IMR-90 (cell line): ENCODE measurements around the gene ZNF346. TPM values are rescaled to one million over a fixed set of nuclear protein-coding genes. Genes with fewer than 3 reads are reported as not detected.

Experiments used
- ATAC-seq: fragments of 200-7000 bp; cut with Tn5 transposase; 2 replicates; pipeline ENCODE4 v1.9.1; 2020; ENCODE audit warnings: low read depth, mild to moderate bottlenecking, moderate library complexity
- BruUV-seq: library from RNA; stranded (reverse); fragments of 400-500 nt; replicated peaks from 2 replicates; lab custom pipeline; 2021; lab: Mats Ljungman, UMichigan
- CTCF ChIA-PET: fragments of 300-600 bp; formaldehyde crosslinking; extraction: SDS; loops from one replicate; lab custom pipeline; 2021; ENCODE audit warnings: antibody characterized with exemption; lab: Yijun Ruan, JAX
- POLR2A ChIA-PET: fragments of 300-600 bp; sonication (Branson Sonifier 250); formaldehyde crosslinking; loops from one replicate; lab custom pipeline; 2022; ENCODE audit warnings: antibody characterized with exemption; ENCODE audit not compliant: unreplicated experiment; lab: Charles Lee
- DNase-seq: peaks from one replicate; pipeline ENCODE4 v3.0.0; 2013
- H2AFZ ChIP-seq: replicated peaks from 2 replicates; pipeline ENCODE3; 2013; ENCODE audit warnings: low read length, mild to moderate bottlenecking; ENCODE audit not compliant: poor library complexity
- H2AK5ac ChIP-seq: 2 replicates; pipeline ENCODE4 v1.6.1; 2013; ENCODE audit warnings: low read depth, low read length, inconsistent platforms
- H2AK9ac ChIP-seq: replicated peaks from 2 replicates; pipeline ENCODE3; 2013; ENCODE audit warnings: mild to moderate bottlenecking, low read depth, low read length, moderate library complexity; ENCODE audit not compliant: poor library complexity
- H2BK120ac ChIP-seq: 2 replicates; pipeline ENCODE4 v1.6.1; 2013; ENCODE audit warnings: low read depth, low read length, inconsistent platforms
- H2BK15ac ChIP-seq: 3 replicates; pipeline ENCODE4 v1.6.1; 2013; ENCODE audit warnings: low read depth, low read length, inconsistent platforms
- H2BK20ac ChIP-seq: 2 replicates; pipeline ENCODE4 v1.6.1; 2013; ENCODE audit warnings: low read depth, mild to moderate bottlenecking, inconsistent platforms, low read length, moderate library complexity
- H2BK5ac ChIP-seq: 2 replicates; pipeline ENCODE4 v1.6.1; 2013; ENCODE audit warnings: mild to moderate bottlenecking, low read depth, low read length, inconsistent platforms; ENCODE audit not compliant: poor library complexity, severe bottlenecking
- H3K14ac ChIP-seq: replicated peaks from 2 replicates; pipeline ENCODE4 v1.6.1; 2013; ENCODE audit warnings: low read depth, low read length, inconsistent platforms
- H3K18ac ChIP-seq: 2 replicates; pipeline ENCODE4 v1.6.1; 2013; ENCODE audit warnings: low read depth, low read length, control low read depth
- H3K23ac ChIP-seq: 2 replicates; pipeline ENCODE4 v1.6.1; 2013; ENCODE audit warnings: low read depth, low read length, inconsistent platforms
- H3K27ac ChIP-seq: 2 replicates; pipeline ENCODE4 v1.5.1; 2013; ENCODE audit warnings: mild to moderate bottlenecking, control low read depth, low read length; ENCODE audit not compliant: insufficient read depth
- H3K27me3 ChIP-seq: 2 replicates; pipeline ENCODE4 v1.6.1; 2013; ENCODE audit warnings: low read length; ENCODE audit not compliant: control insufficient read depth, insufficient read depth
- H3K36me3 ChIP-seq: 2 replicates; pipeline ENCODE4 v1.6.1; 2013; ENCODE audit warnings: low read length, mixed read lengths; ENCODE audit not compliant: control insufficient read depth, insufficient read depth
- H3K4ac ChIP-seq: 2 replicates; pipeline ENCODE4 v1.6.1; 2013; ENCODE audit warnings: low read depth, low read length, inconsistent platforms
- H3K4me1 ChIP-seq: 2 replicates; pipeline ENCODE4 v1.6.1; 2013; ENCODE audit warnings: low read length, mixed read lengths; ENCODE audit not compliant: control insufficient read depth, insufficient read depth
- H3K4me2 ChIP-seq: 2 replicates; pipeline ENCODE4 v1.6.1; 2013; ENCODE audit warnings: low read depth, mild to moderate bottlenecking, control low read depth, low read length, moderate library complexity
- H3K4me3 ChIP-seq: 2 replicates; pipeline ENCODE4 v1.5.1; 2013; ENCODE audit warnings: low read depth, mild to moderate bottlenecking, control low read depth, low read length, moderate library complexity; ENCODE audit not compliant: insufficient read depth
- H3K56ac ChIP-seq: 2 replicates; pipeline ENCODE4 v1.6.1; 2013; ENCODE audit warnings: low read length, inconsistent platforms; ENCODE audit not compliant: insufficient read depth; ENCODE audit errors: extremely low read depth
- H3K79me1 ChIP-seq, 2 experiments: 2 replicates each; pipeline ENCODE4 v1.6.1; 2013; ENCODE audit warnings: low read length in 2 of 2, inconsistent platforms in 1 of 2, low read depth in 1 of 2
- H3K9ac ChIP-seq: 2 replicates; pipeline ENCODE4 v1.6.1; 2013; ENCODE audit warnings: low read depth, low read length, control low read depth
- H3K9me1 ChIP-seq: 2 replicates; pipeline ENCODE4 v1.6.1; 2013; ENCODE audit warnings: low read length, inconsistent platforms; ENCODE audit not compliant: insufficient read depth
- H3K9me3 ChIP-seq: 2 replicates; pipeline ENCODE4 v1.6.1; 2013; ENCODE audit warnings: low read length; ENCODE audit not compliant: control insufficient read depth, insufficient read depth
- H4K20me1 ChIP-seq: 2 replicates; pipeline ENCODE4 v1.6.1; 2013; ENCODE audit warnings: low read length, inconsistent platforms; ENCODE audit not compliant: insufficient read depth
- H4K5ac ChIP-seq: 2 replicates; pipeline ENCODE4 v1.6.1; 2013; ENCODE audit warnings: mild to moderate bottlenecking, low read depth, low read length, control low read depth
- H4K8ac ChIP-seq, 2 experiments: 2 replicates each; pipeline ENCODE4 v1.6.1; 2013; ENCODE audit warnings: low read depth in 2 of 2, low read length in 2 of 2, control low read depth in 1 of 2, inconsistent platforms in 1 of 2
- H4K91ac ChIP-seq: 2 replicates; pipeline ENCODE4 v1.6.1; 2013; ENCODE audit warnings: low read depth, low read length, inconsistent platforms; ENCODE audit not compliant: insufficient read depth
- BHLHE40 ChIP-seq: fragments of 150-350 bp; IDR thresholded peaks from 2 replicates; pipeline ENCODE4 v1.6.1; 2016; ENCODE audit warnings: mild to moderate bottlenecking, low read depth, low read length
- CEBPB ChIP-seq: IDR thresholded peaks from 2 replicates; pipeline ENCODE4 v1.6.1; 2012; ENCODE audit warnings: low read depth, low read length, improper control_type of control experiment
- CHD1 ChIP-seq: IDR thresholded peaks from 2 replicates; pipeline ENCODE4 v1.6.1; 2012; ENCODE audit warnings: low read depth, low read length, improper control_type of control experiment
- FOS ChIP-seq: fragments of 150-350 bp; IDR thresholded peaks from 2 replicates; pipeline ENCODE4 v1.6.1; 2016; ENCODE audit warnings: low read depth, low read length
- MAFK ChIP-seq: IDR thresholded peaks from 2 replicates; pipeline ENCODE4 v1.6.1; 2012; ENCODE audit warnings: low read depth, low read length, improper control_type of control experiment
- MAZ ChIP-seq: IDR thresholded peaks from 2 replicates; pipeline ENCODE4 v1.6.1; 2012; ENCODE audit warnings: low read depth, mild to moderate bottlenecking, low read length, improper control_type of control experiment, moderate library complexity, borderline replicate concordance
- MXI1 ChIP-seq: IDR thresholded peaks from 2 replicates; pipeline ENCODE4 v1.6.1; 2012; ENCODE audit warnings: low read depth, mild to moderate bottlenecking, low read length, moderate library complexity, borderline replicate concordance
- NFE2L2 ChIP-seq: fragments of 150-350 bp; IDR thresholded peaks from 2 replicates; pipeline ENCODE4 v1.6.1; 2016; ENCODE audit warnings: low read depth, mild to moderate bottlenecking, low read length
- POLR2A ChIP-seq: IDR thresholded peaks from 2 replicates; pipeline ENCODE4 v1.6.1; 2012; ENCODE audit warnings: mild to moderate bottlenecking, low read depth, low read length
- RAD21 ChIP-seq: IDR thresholded peaks from 2 replicates; pipeline ENCODE4 v1.6.1; 2012; ENCODE audit warnings: low read length, improper control_type of control experiment
- RCOR1 ChIP-seq: IDR thresholded peaks from 2 replicates; pipeline ENCODE4 v1.6.1; 2012; ENCODE audit warnings: mild to moderate bottlenecking, low read length, improper control_type of control experiment; ENCODE audit not compliant: insufficient replicate concordance
- RFX5 ChIP-seq: IDR thresholded peaks from 2 replicates; pipeline ENCODE4 v1.8.0; 2012; ENCODE audit warnings: low read depth, mild to moderate bottlenecking, low read length, moderate library complexity
- SMC3 ChIP-seq: fragments of 150-350 bp; IDR thresholded peaks from 2 replicates; pipeline ENCODE4 v1.6.1; 2016; ENCODE audit warnings: low read depth, mild to moderate bottlenecking, antibody characterized with exemption, low read length, moderate library complexity
- WGBS, 2 experiments: methylation state at CpG; one replicate each; pipeline versions ENCODE4 v1.1.5 to v1.1.7; 2013; ENCODE audit warnings: missing lambda C conversion rate in 2 of 2; ENCODE audit not compliant: insufficient read length in 1 of 2; ENCODE audit errors: extremely low coverage in 2 of 2; 5-methylcytosine and 5-hydroxymethylcytosine counted together
- dilution Hi-C: fragments of 300-500 bp; cut with HindIII; formaldehyde crosslinking; loops from one replicate; pipeline ENCODE4 v1.14.3; 2018; ENCODE audit warnings: low sequenced_read_pairs; ENCODE audit not compliant: unreplicated experiment
- in situ Hi-C: fragments of 300-500 bp; cut with MboI; formaldehyde crosslinking; loops from 3 replicates; pipeline ENCODE4 v1.14.3; 2019; ENCODE audit warnings: low sequenced_read_pairs, inconsistent platforms, mixed read lengths
- intact Hi-C: fragments of 100-400 bp; cut with micrococcal nuclease; formaldehyde crosslinking; loops from 2 replicates; pipeline ENCODE4 v1.10.0; 2022
- polyA plus RNA-seq, 3 experiments: library from polyadenylated mRNA; depleted of rRNA; stranded (reverse); fragments of >200 nt; gene quantifications; 2 replicates each; pipeline ENCODE4 v1.2.3, GENCODE V29; 2012; ENCODE audit warnings: low replicate concordance in 1 of 3
- total RNA-seq: library from RNA; depleted of rRNA; stranded (reverse); fragments of >200 nt; gene quantifications from 2 replicates; pipeline ENCODE4 v1.2.3, GENCODE V29; 2012
- TF ChIP-seq, protein P1 (sequence below): fragments of 150-350 bp; IDR thresholded peaks from 2 replicates; pipeline ENCODE4 v1.6.1; 2017; ENCODE audit warnings: mild to moderate bottlenecking, antibody characterized with exemption, low read length, low read depth
- TF ChIP-seq, protein P2 (sequence below): fragments of 150-350 bp; IDR thresholded peaks from 2 replicates; pipeline ENCODE4 v1.6.1; 2016; ENCODE audit warnings: low read depth, mild to moderate bottlenecking, low read length, moderate library complexity, borderline replicate concordance
- TF ChIP-seq, protein P3 (sequence below): conservative IDR thresholded peaks from 2 replicates; pipeline ENCODE4 v1.5.1; 2012; ENCODE audit warnings: mild to moderate bottlenecking, low read depth, low read length, improper control_type of control experiment

ZNF346 gene
- total and polyA plus RNA-seq, 2 of the 4 experiments (the other 2 are of a cell fraction): 15.1 to 17.0 TPM

DNA sequence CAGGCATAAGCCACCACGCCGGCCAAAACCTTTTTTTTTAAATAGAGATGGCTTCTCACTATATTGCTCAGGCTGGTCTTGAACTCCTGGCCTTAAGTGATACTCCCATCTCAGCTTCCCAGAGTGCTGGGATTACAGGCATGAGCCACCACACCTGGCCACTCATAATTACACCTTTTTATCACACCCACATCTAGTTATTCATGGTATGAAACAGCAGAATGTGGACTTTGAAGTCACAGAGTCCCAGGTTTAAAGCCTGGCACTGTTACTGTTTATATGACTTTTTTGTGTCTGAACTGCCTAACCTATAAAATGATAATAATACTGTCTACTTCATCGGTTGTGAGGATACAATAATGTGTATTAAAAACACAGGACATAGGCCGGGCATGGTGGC is 23.1 kb downstream of the ZNF346 start:
- no peak for TF ChIP-seq CHD1
- no peak for TF ChIP-seq SMC3
- TF ChIP-seq NFE2L2: no peak
- TF ChIP-seq RAD21: no peak
- TF ChIP-seq, protein P1, sequence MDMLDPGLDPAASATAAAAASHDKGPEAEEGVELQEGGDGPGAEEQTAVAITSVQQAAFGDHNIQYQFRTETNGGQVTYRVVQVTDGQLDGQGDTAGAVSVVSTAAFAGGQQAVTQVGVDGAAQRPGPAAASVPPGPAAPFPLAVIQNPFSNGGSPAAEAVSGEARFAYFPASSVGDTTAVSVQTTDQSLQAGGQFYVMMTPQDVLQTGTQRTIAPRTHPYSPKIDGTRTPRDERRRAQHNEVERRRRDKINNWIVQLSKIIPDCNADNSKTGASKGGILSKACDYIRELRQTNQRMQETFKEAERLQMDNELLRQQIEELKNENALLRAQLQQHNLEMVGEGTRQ: no peak
- no peak for TF ChIP-seq RFX5
- no peak for TF ChIP-seq BHLHE40
- TF ChIP-seq FOS: no peak
- TF ChIP-seq, protein P2, sequence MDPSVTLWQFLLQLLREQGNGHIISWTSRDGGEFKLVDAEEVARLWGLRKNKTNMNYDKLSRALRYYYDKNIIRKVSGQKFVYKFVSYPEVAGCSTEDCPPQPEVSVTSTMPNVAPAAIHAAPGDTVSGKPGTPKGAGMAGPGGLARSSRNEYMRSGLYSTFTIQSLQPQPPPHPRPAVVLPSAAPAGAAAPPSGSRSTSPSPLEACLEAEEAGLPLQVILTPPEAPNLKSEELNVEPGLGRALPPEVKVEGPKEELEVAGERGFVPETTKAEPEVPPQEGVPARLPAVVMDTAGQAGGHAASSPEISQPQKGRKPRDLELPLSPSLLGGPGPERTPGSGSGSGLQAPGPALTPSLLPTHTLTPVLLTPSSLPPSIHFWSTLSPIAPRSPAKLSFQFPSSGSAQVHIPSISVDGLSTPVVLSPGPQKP: no peak
- TF ChIP-seq, protein P3, sequence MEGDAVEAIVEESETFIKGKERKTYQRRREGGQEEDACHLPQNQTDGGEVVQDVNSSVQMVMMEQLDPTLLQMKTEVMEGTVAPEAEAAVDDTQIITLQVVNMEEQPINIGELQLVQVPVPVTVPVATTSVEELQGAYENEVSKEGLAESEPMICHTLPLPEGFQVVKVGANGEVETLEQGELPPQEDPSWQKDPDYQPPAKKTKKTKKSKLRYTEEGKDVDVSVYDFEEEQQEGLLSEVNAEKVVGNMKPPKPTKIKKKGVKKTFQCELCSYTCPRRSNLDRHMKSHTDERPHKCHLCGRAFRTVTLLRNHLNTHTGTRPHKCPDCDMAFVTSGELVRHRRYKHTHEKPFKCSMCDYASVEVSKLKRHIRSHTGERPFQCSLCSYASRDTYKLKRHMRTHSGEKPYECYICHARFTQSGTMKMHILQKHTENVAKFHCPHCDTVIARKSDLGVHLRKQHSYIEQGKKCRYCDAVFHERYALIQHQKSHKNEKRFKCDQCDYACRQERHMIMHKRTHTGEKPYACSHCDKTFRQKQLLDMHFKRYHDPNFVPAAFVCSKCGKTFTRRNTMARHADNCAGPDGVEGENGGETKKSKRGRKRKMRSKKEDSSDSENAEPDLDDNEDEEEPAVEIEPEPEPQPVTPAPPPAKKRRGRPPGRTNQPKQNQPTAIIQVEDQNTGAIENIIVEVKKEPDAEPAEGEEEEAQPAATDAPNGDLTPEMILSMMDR: no peak
- no peak for TF ChIP-seq MAFK
- TF ChIP-seq RCOR1: no peak
- TF ChIP-seq MXI1: no peak
- TF ChIP-seq CEBPB: no peak
- TF ChIP-seq POLR2A: no peak
- TF ChIP-seq MAZ: no peak
- H2BK20ac ChIP-seq: no peak overlapping the region
- peaks cover 2% of the 10 kb centered on the region for H3K4me1 ChIP-seq
- in situ Hi-C loops: no loop called here
- peaks cover 5% of the 10 kb centered on the region for H3K9me1 ChIP-seq
- BruUV-seq: no TSS peak
- H3K4me3 ChIP-seq: no peak overlapping the region
- no peak for DNase-seq
- H2BK5ac ChIP-seq: no peak overlapping the region
- H4K5ac ChIP-seq: no peak overlapping the region
- dilution Hi-C loops: no loop called here
- H3K14ac ChIP-seq: no peak overlapping the region
- H2BK15ac ChIP-seq: no peak overlapping the region
- H4K91ac ChIP-seq: no peak overlapping the region
- no peak overlapping the region for H3K27ac ChIP-seq
- no peak overlapping the region for H3K4me2 ChIP-seq
- ATAC-seq: no peak
- intact Hi-C loops: no loop called here
- no peak overlapping the region for H3K56ac ChIP-seq
- H4K20me1 ChIP-seq: no peaks in the 10 kb centered on the region; the same call in 1 of the 2 replicates
- POLR2A ChIA-PET: no interaction called here
- no peak overlapping the region for H3K9ac ChIP-seq
- no peaks in the 10 kb centered on the region for H3K27me3 ChIP-seq
- H4K8ac ChIP-seq: no peak overlapping the region
- 100% methylated on average over 1 of the region's 4 CpGs; no CpG with 5 or more reads in 1 of the 2 experiments for WGBS, 2 experiments
- H3K18ac ChIP-seq: no peak overlapping the region
- H2BK120ac ChIP-seq: no peak overlapping the region
- H2AFZ ChIP-seq: no peak overlapping the region
- H3K23ac ChIP-seq: no peak overlapping the region
- peaks cover 8 to 9% of the 10 kb centered on the region in 2 experiments; a peak in 3 of 4 replicates for H3K79me1 ChIP-seq
- H3K36me3 ChIP-seq: peaks cover 34% of the 10 kb centered on the region
- H2AK5ac ChIP-seq: no peak overlapping the region
- H3K9me3 ChIP-seq: no peaks in the 10 kb centered on the region
- CTCF ChIA-PET: no interaction called here
- no peak overlapping the region for H3K4ac ChIP-seq
- no peak overlapping the region for H2AK9ac ChIP-seq
